Effector memory CD8-positive, alpha-beta T cell (primary cell): ENCODE data around the gene FAM217B.
A peak's percentile ranks its signal among the peaks of the same experiment; 100 is the strongest.

Source experiments
- ATAC-seq: fragments of 150-1000 bp; cut with Tn5 transposase; replicated peaks from 2 replicates; pipeline ENCODE4 v1.10.0; 2021; ENCODE audit warnings: mild to moderate bottlenecking, moderate library complexity
- DNase-seq, 3 experiments: peaks; one replicate each; pipeline ENCODE4 v3.0.0; 2021
- H3K27ac Mint-ChIP-seq, 2 donors: one replicate each; pipeline ENCODE4 v1.8.0; 2022; ENCODE audit warnings: mild to moderate bottlenecking in 2 of 2, mixed read lengths in 2 of 2, moderate library complexity in 2 of 2
- H3K27me3 Mint-ChIP-seq, 2 donors: one replicate each; pipeline ENCODE4 v1.8.0; 2022; ENCODE audit warnings: mixed read lengths in 2 of 2
- H3K36me3 Mint-ChIP-seq: one replicate; pipeline ENCODE4 v1.8.0; 2022; ENCODE audit warnings: mild to moderate bottlenecking, moderate library complexity, mixed read lengths; ENCODE audit not compliant: insufficient read depth
- H3K4me1 Mint-ChIP-seq, 2 donors: one replicate each; pipeline ENCODE4 v1.8.0; 2022; ENCODE audit warnings: low read depth in 2 of 2, mixed read lengths in 2 of 2
- H3K4me3 Mint-ChIP-seq, 2 donors: one replicate each; pipeline ENCODE4 v1.8.0; 2022; ENCODE audit warnings: mild to moderate bottlenecking in 2 of 2, mixed read lengths in 2 of 2, moderate library complexity in 2 of 2
- H3K9me3 Mint-ChIP-seq, 2 donors: one replicate each; pipeline ENCODE4 v1.8.0; 2022; ENCODE audit warnings: mixed read lengths in 2 of 2
- total RNA-seq, 9 experiments: gene quantifications; one replicate each; lab custom pipeline; 2026; lab: John Stamatoyannopoulos, UW

Gene FAM217B
- 18.1 to 57.5 (median 36.6) reads per million in 9 experiments for total RNA-seq

- Mint-ChIP-seq H3K4me1 (peaks cover 21 to 31% of the 10 kb centered on the region in 2 donors), H3K9me3 (no peaks in the 10 kb centered on the region)
- DNase-seq, result peak; percentile 78 to 85 (median 82)
These were observed at the start of gene FAM217B, which contains the start of gene PPP1R3D for GRCh38 chr20:59940129-59940955. TSS of gene FAM217B (plus strand) at chr20:59940389. CDS start at chr20:59943944, 3,555 bp downstream. TSS of gene PPP1R3D (minus strand) at chr20:59940305. CDS start at chr20:59939931, 374 bp downstream.

GRCh38 chr20:59891581-59891980, 48.6 kb upstream of the FAM217B start:
- Mint-ChIP-seq H3K9me3 (no peaks in the 10 kb centered on the region), H3K36me3 (no peaks in the 10 kb centered on the region), H3K27me3 (no peaks in the 10 kb centered on the region), H3K4me3 (no peak overlapping the region), H3K4me1 (no peaks in the 10 kb centered on the region), H3K27ac (peak overlapping the region in 1 of 2 donors; percentile 6)
- DNase-seq, result no peak
- no peak for ATAC-seq

More at GRCh38 chr20:59940129-59940955, at the start of gene FAM217B, which contains the start of gene PPP1R3D:
- ATAC-seq, result peak; percentile 97
- peak within 1 kb of the TSS; percentile 97 to 99 for H3K4me3 Mint-ChIP-seq
- H3K27me3 Mint-ChIP-seq, result no peaks in the 10 kb centered on the region
- H3K36me3 Mint-ChIP-seq, result peaks cover 37% of the 10 kb centered on the region
- H3K27ac Mint-ChIP-seq, result peak within 1 kb of the TSS; percentile 96 to 98

GRCh38 chr20:59895908-59896307, 44.3 kb upstream of the FAM217B start:
- no peaks in the 10 kb centered on the region for H3K36me3 Mint-ChIP-seq

GRCh38 chr20:59902470-59902869, 37.7 kb upstream of the FAM217B start:
- Mint-ChIP-seq H3K4me3 (no peak overlapping the region), H3K36me3 (no peaks in the 10 kb centered on the region), H3K4me1 (no peaks in the 10 kb centered on the region), H3K9me3 (no peaks in the 10 kb centered on the region), H3K27me3 (no peaks in the 10 kb centered on the region), H3K27ac (no peak overlapping the region)
- ATAC-seq, result no peak
- no peak for DNase-seq

More at GRCh38 chr20:59895908-59896307, 44.3 kb upstream of the FAM217B start:
- no peak for DNase-seq
- Mint-ChIP-seq H3K4me3 (no peak overlapping the region), H3K9me3 (no peaks in the 10 kb centered on the region), H3K27me3 (no peaks in the 10 kb centered on the region), H3K27ac (no peak overlapping the region), H3K4me1 (no peaks in the 10 kb centered on the region)
- ATAC-seq, result no peak

- ATAC-seq, result no peak
- DNase-seq, result no peak
- Mint-ChIP-seq H3K36me3 (no peaks in the 10 kb centered on the region), H3K27ac (no peak overlapping the region), H3K4me3 (no peak overlapping the region), H3K9me3 (no peaks in the 10 kb centered on the region), H3K4me1 (no peaks in the 10 kb centered on the region), H3K27me3 (no peaks in the 10 kb centered on the region)
These were observed 36.6 kb upstream of the FAM217B start for GRCh38 chr20:59903621-59904020.

GRCh38 chr20:59908855-59909254, 31.3 kb upstream of the FAM217B start:
- Mint-ChIP-seq H3K36me3 (no peaks in the 10 kb centered on the region), H3K4me1 (no peaks in the 10 kb centered on the region), H3K4me3 (no peak overlapping the region), H3K9me3 (no peaks in the 10 kb centered on the region), H3K27ac (no peak overlapping the region), H3K27me3 (no peaks in the 10 kb centered on the region)
- ATAC-seq, result no peak
- no peak for DNase-seq

GRCh38 chr20:59911041-59911440, 29.1 kb upstream of the FAM217B start:
- Mint-ChIP-seq H3K4me3 (no peak overlapping the region), H3K27me3 (no peaks in the 10 kb centered on the region), H3K27ac (no peak overlapping the region), H3K9me3 (no peaks in the 10 kb centered on the region), H3K36me3 (no peaks in the 10 kb centered on the region), H3K4me1 (no peaks in the 10 kb centered on the region)
- DNase-seq (no peak), ATAC-seq (no peak)

- no peaks in the 10 kb centered on the region for H3K4me1 Mint-ChIP-seq
- ATAC-seq, result no peak
- H3K4me3 Mint-ChIP-seq, result no peak overlapping the region
- H3K36me3 Mint-ChIP-seq, result peaks cover 4% of the 10 kb centered on the region
- DNase-seq, result no peak
- no peak overlapping the region for H3K27ac Mint-ChIP-seq
- H3K9me3 Mint-ChIP-seq, result no peaks in the 10 kb centered on the region
- H3K27me3 Mint-ChIP-seq, result no peaks in the 10 kb centered on the region
These were observed 27.6 kb upstream of the FAM217B start for GRCh38 chr20:59912609-59913008.

- H3K4me1 Mint-ChIP-seq, result peaks cover 0 to 3% of the 10 kb centered on the region in 2 donors
- no peaks in the 10 kb centered on the region for H3K9me3 Mint-ChIP-seq
- DNase-seq (no peak), ATAC-seq (no peak)
- no peaks in the 10 kb centered on the region for H3K27me3 Mint-ChIP-seq
- no peak overlapping the region for H3K4me3 Mint-ChIP-seq
- H3K27ac Mint-ChIP-seq, result no peak overlapping the region
- H3K36me3 Mint-ChIP-seq, result peaks cover 4% of the 10 kb centered on the region
These were observed 19.2 kb upstream of the FAM217B start for GRCh38 chr20:59920944-59921343.

GRCh38 chr20:59923514-59923913, 16.7 kb upstream of the FAM217B start:
- no peak overlapping the region for H3K4me3 Mint-ChIP-seq
- H3K27ac Mint-ChIP-seq, result no peak overlapping the region
- no peaks in the 10 kb centered on the region for H3K36me3 Mint-ChIP-seq
- no peaks in the 10 kb centered on the region for H3K27me3 Mint-ChIP-seq
- DNase-seq (no peak), ATAC-seq (no peak)
- H3K4me1 Mint-ChIP-seq, result peaks cover 0 to 3% of the 10 kb centered on the region in 2 donors
- H3K9me3 Mint-ChIP-seq, result no peaks in the 10 kb centered on the region

GRCh38 chr20:59925359-59925758, 14.8 kb upstream of the FAM217B start:
- peak overlapping the region in 1 of 2 donors; percentile 64 for H3K27ac Mint-ChIP-seq
- no peak for ATAC-seq

GRCh38 chr20:59925899-59926298, 14.3 kb upstream of the FAM217B start:
- Mint-ChIP-seq H3K27me3 (no peaks in the 10 kb centered on the region), H3K36me3 (no peaks in the 10 kb centered on the region), H3K4me1 (peaks cover 0 to 3% of the 10 kb centered on the region in 2 donors), H3K27ac (no peak overlapping the region), H3K4me3 (no peak overlapping the region), H3K9me3 (no peaks in the 10 kb centered on the region)
- DNase-seq (no peak), ATAC-seq (no peak)

More at GRCh38 chr20:59925359-59925758, 14.8 kb upstream of the FAM217B start:
- no peak for DNase-seq
- Mint-ChIP-seq H3K27me3 (no peaks in the 10 kb centered on the region), H3K4me3 (no peak overlapping the region), H3K9me3 (no peaks in the 10 kb centered on the region), H3K36me3 (no peaks in the 10 kb centered on the region), H3K4me1 (peaks cover 0 to 3% of the 10 kb centered on the region in 2 donors)

GRCh38 chr20:59931511-59932312, 8.5 kb upstream of the FAM217B start:
- H3K27me3 Mint-ChIP-seq, result no peaks in the 10 kb centered on the region
- H3K9me3 Mint-ChIP-seq, result no peaks in the 10 kb centered on the region
- H3K36me3 Mint-ChIP-seq, result peaks cover 6% of the 10 kb centered on the region
- H3K27ac Mint-ChIP-seq, result no peak overlapping the region
- peaks cover 0 to 7% of the 10 kb centered on the region in 2 donors for H3K4me1 Mint-ChIP-seq
- DNase-seq (no peak), ATAC-seq (no peak)
- H3K4me3 Mint-ChIP-seq, result peak overlapping the region; percentile 51 to 79
